SK-N-SH (cell line): ENCODE measurements around the gene SOBP. TPM values are rescaled to one million over a fixed set of nuclear protein-coding genes. Genes with fewer than 3 reads are reported as not detected.

Experiments
- CTCF ChIA-PET: fragments of 300-600, 350-600 bp; formaldehyde crosslinking; extraction: SDS; loops from one replicate; lab custom pipeline; 2021; lab: Yijun Ruan, JAX
- POLR2A ChIA-PET: fragments of 350-600 bp; sonication (Branson Sonifier 250); formaldehyde crosslinking; extraction: SDS; loops from one replicate; lab custom pipeline; 2020; ENCODE audit warnings: antibody characterized with exemption, inconsistent platforms; lab: Yijun Ruan, JAX
- DNase-seq: peaks from one replicate; pipeline ENCODE4 v3.0.0; 2012
- H2AFZ ChIP-seq: fragments of 200-600 bp; sonication (generic); 2 replicates; pipeline ENCODE4 v1.8.1; 2016; ENCODE audit warnings: antibody characterized with exemption, mild to moderate bottlenecking, low read depth
- H3F3A ChIP-seq: fragments of 200-600 bp; sonication (generic); replicated peaks from 2 replicates; pipeline ENCODE3; 2016; ENCODE audit warnings: antibody characterized with exemption, mild to moderate bottlenecking; ENCODE audit not compliant: insufficient read depth
- H3K27ac ChIP-seq, 2 experiments: fragments of 200-500 bp in 1 of 2; fragments of 200-600 bp in 1 of 2; sonication (Bioruptor generic) in 1 of 2; sonication (generic), shearing (Covaris generic) in 1 of 2; 2 replicates each; pipeline versions ENCODE4 v1.5.1 to v1.6.1; 2014 to 2016; ENCODE audit warnings: low read depth in 2 of 2, inconsistent platforms in 1 of 2, low read length in 1 of 2, mild to moderate bottlenecking in 1 of 2, mixed read lengths in 1 of 2
- H3K27me3 ChIP-seq: fragments of 200-600 bp; sonication (generic), shearing (Covaris generic); 2 replicates; pipeline ENCODE4 v1.6.1; 2016; ENCODE audit warnings: mixed run types; ENCODE audit not compliant: insufficient read depth
- H3K36me3 ChIP-seq, 2 experiments: fragments of 200-500 bp in 1 of 2; fragments of 200-600 bp in 1 of 2; sonication (Bioruptor generic) in 1 of 2; sonication (generic) in 1 of 2; replicated peaks in 1 of 2; 2 replicates each; pipeline versions ENCODE3 to v1.5.1; 2014 to 2016; ENCODE audit warnings: low read length in 1 of 2, mild to moderate bottlenecking in 1 of 2; ENCODE audit not compliant: insufficient read depth in 2 of 2, control insufficient read depth in 1 of 2
- H3K4me1 ChIP-seq, 2 experiments: fragments of 200-500 bp in 1 of 2; fragments of 200-600 bp in 1 of 2; sonication (Bioruptor generic) in 1 of 2; sonication (generic), shearing (Covaris generic) in 1 of 2; 2 replicates each; pipeline versions ENCODE4 v1.5.1 to v1.6.1; 2014 to 2016; ENCODE audit warnings: low read depth in 1 of 2, low read length in 1 of 2, mixed run types in 1 of 2; ENCODE audit not compliant: insufficient read depth in 2 of 2, control insufficient read depth in 1 of 2
- H3K4me2 ChIP-seq: fragments of 200-600 bp; sonication (generic), shearing (Covaris generic); 2 replicates; pipeline ENCODE4 v1.6.1; 2017; ENCODE audit warnings: mixed run types
- H3K4me3 ChIP-seq, 2 experiments: fragments of 200-500 bp in 1 of 2; fragments of 200-600 bp in 1 of 2; sonication (Bioruptor generic) in 1 of 2; sonication (generic), shearing (Covaris generic) in 1 of 2; 2 replicates each; pipeline versions ENCODE4 v1.5.1 to v1.8.1; 2014 to 2016; ENCODE audit warnings: low read depth in 2 of 2, inconsistent platforms in 1 of 2, low read length in 1 of 2, mild to moderate bottlenecking in 1 of 2, mixed read lengths in 1 of 2, moderate library complexity in 1 of 2
- H3K79me2 ChIP-seq: fragments of 200-600 bp; sonication (generic); 2 replicates; pipeline ENCODE4 v1.8.1; 2017; ENCODE audit warnings: mild to moderate bottlenecking; ENCODE audit not compliant: insufficient read depth
- H3K9ac ChIP-seq: fragments of 200-600 bp; sonication (generic); 2 replicates; pipeline ENCODE4 v1.6.1; 2017; ENCODE audit warnings: mixed run types
- H3K9me2 ChIP-seq: fragments of 200-600 bp; sonication (generic); 2 replicates; pipeline ENCODE4 v1.6.1; 2017; ENCODE audit warnings: mixed run types
- H3K9me3 ChIP-seq: fragments of 200-600 bp; sonication (generic); 2 replicates; pipeline ENCODE4 v1.6.1; 2017; ENCODE audit warnings: mixed run types, mild to moderate bottlenecking, moderate library complexity
- H4K20me1 ChIP-seq: fragments of 200-600 bp; sonication (generic); 2 replicates; pipeline ENCODE4 v1.6.1; 2017; ENCODE audit warnings: mild to moderate bottlenecking, mixed run types; ENCODE audit not compliant: insufficient read depth
- EZH2phosphoT487 ChIP-seq: fragments of 200-600 bp; sonication (generic); IDR thresholded peaks from 2 replicates; pipeline ENCODE4 v1.6.1; 2017; ENCODE audit warnings: low read depth, mixed run types, mild to moderate bottlenecking, antibody characterized with exemption, moderate library complexity, borderline replicate concordance
- FOSL2 ChIP-seq: IDR thresholded peaks from 2 replicates; pipeline ENCODE4 v1.4.0; 2012; ENCODE audit warnings: low read depth, mild to moderate bottlenecking, moderate library complexity, borderline replicate concordance
- FOXJ3 ChIP-seq: sonication (generic); formaldehyde crosslinking; IDR thresholded peaks from 2 replicates; pipeline ENCODE4 v1.5.1; 2020; ENCODE audit warnings: mild to moderate bottlenecking, missing genetic modification reagents
- MXI1 ChIP-seq: IDR thresholded peaks from 2 replicates; pipeline ENCODE4 v1.6.1; 2012; ENCODE audit warnings: mild to moderate bottlenecking, low read depth, low read length, improper control_type of control experiment
- RFX5 ChIP-seq: IDR thresholded peaks from 2 replicates; pipeline ENCODE4 v1.6.1; 2012; ENCODE audit warnings: mild to moderate bottlenecking, improper control_type of control experiment, low read length
- RXRA ChIP-seq: IDR thresholded peaks from 2 replicates; pipeline ENCODE4 v1.4.0; 2012; ENCODE audit warnings: low read depth, mild to moderate bottlenecking, borderline replicate concordance
- SIN3A ChIP-seq: IDR thresholded peaks from 2 replicates; pipeline ENCODE4 v1.6.1; 2012; ENCODE audit warnings: low read depth, mild to moderate bottlenecking, low read length, moderate library complexity, borderline replicate concordance
- TCF12 ChIP-seq: IDR thresholded peaks from 2 replicates; pipeline ENCODE4 v1.4.0; 2012
- TEAD4 ChIP-seq: IDR thresholded peaks from 2 replicates; pipeline ENCODE4 v1.4.0; 2012; ENCODE audit warnings: mild to moderate bottlenecking, borderline replicate concordance; ENCODE audit not compliant: insufficient read depth
- YY1 ChIP-seq: IDR thresholded peaks from 2 replicates; pipeline ENCODE4 v1.4.0; 2012; ENCODE audit warnings: low read depth, mild to moderate bottlenecking
- WGBS: methylation state at CpG from one replicate; pipeline ENCODE4 v1.1.6; 2017; ENCODE audit warnings: low lambda C conversion rate; 5-methylcytosine and 5-hydroxymethylcytosine counted together
- polyA plus RNA-seq, 3 experiments: library from polyadenylated mRNA; depleted of rRNA; stranded (reverse); fragments of >200 nt; gene quantifications; 2 replicates each; pipeline ENCODE4 v1.2.3, GENCODE V29; 2012
- TF ChIP-seq, protein P1 (sequence below): IDR thresholded peaks from 2 replicates; pipeline ENCODE4 v1.4.0; 2012; ENCODE audit warnings: low read depth, borderline replicate concordance
- TF ChIP-seq, protein P2 (sequence below): IDR thresholded peaks from 2 replicates; pipeline ENCODE4 v1.4.0; 2012; ENCODE audit warnings: low read depth
- TF ChIP-seq, protein P3 (sequence below): fragments of 200-600 bp; sonication (generic); IDR thresholded peaks from 2 replicates; pipeline ENCODE4 v1.6.1; 2017; ENCODE audit warnings: antibody characterized with exemption, mild to moderate bottlenecking, moderate library complexity
- TF ChIP-seq, protein P4 (sequence below): IDR thresholded peaks from 2 replicates; pipeline ENCODE4 v1.6.1; 2012; ENCODE audit warnings: mild to moderate bottlenecking, low read depth, low read length, moderate library complexity
- TF ChIP-seq, protein P5 (sequence below): fragments of 150-350 bp; IDR thresholded peaks from 2 replicates; pipeline ENCODE4 v1.6.1; 2016; ENCODE audit warnings: mild to moderate bottlenecking, low read depth, low read length

Gene SOBP
- polyA plus RNA-seq, 1 of the 3 experiments (the other 2 are of a cell fraction): 0.61 TPM

DNA sequence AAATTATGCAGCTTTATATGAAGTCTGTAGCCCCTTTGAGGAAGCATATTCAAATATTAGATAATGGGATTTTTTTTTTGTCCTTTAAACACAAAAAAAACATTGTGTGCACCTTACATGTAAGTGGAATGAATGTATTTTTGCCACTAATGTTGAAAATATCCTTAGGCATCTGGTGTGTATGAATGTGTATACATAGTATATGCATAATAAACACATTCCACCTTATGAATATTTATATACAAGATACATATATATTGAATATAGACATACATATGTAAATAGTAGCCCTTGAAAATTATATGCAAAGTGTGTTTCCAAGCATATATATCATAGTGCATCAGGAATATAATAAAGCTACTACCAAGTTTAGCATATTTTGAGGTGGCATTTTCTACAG is 94.8 kb downstream of the SOBP start:
- H3K27me3 ChIP-seq: no peaks in the 10 kb centered on the region
- H2AFZ ChIP-seq: no peak overlapping the region
- TF ChIP-seq FOXJ3 (CRISPR knock-in tag): no peak
- TF ChIP-seq, protein P1, sequence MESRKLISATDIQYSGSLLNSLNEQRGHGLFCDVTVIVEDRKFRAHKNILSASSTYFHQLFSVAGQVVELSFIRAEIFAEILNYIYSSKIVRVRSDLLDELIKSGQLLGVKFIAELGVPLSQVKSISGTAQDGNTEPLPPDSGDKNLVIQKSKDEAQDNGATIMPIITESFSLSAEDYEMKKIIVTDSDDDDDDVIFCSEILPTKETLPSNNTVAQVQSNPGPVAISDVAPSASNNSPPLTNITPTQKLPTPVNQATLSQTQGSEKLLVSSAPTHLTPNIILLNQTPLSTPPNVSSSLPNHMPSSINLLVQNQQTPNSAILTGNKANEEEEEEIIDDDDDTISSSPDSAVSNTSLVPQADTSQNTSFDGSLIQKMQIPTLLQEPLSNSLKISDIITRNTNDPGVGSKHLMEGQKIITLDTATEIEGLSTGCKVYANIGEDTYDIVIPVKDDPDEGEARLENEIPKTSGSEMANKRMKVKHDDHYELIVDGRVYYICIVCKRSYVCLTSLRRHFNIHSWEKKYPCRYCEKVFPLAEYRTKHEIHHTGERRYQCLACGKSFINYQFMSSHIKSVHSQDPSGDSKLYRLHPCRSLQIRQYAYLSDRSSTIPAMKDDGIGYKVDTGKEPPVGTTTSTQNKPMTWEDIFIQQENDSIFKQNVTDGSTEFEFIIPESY: no peak
- no peak for TF ChIP-seq TEAD4
- TF ChIP-seq, protein P2, sequence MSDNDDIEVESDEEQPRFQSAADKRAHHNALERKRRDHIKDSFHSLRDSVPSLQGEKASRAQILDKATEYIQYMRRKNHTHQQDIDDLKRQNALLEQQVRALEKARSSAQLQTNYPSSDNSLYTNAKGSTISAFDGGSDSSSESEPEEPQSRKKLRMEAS: no peak
- no peak for TF ChIP-seq YY1
- TF ChIP-seq, protein P3, sequence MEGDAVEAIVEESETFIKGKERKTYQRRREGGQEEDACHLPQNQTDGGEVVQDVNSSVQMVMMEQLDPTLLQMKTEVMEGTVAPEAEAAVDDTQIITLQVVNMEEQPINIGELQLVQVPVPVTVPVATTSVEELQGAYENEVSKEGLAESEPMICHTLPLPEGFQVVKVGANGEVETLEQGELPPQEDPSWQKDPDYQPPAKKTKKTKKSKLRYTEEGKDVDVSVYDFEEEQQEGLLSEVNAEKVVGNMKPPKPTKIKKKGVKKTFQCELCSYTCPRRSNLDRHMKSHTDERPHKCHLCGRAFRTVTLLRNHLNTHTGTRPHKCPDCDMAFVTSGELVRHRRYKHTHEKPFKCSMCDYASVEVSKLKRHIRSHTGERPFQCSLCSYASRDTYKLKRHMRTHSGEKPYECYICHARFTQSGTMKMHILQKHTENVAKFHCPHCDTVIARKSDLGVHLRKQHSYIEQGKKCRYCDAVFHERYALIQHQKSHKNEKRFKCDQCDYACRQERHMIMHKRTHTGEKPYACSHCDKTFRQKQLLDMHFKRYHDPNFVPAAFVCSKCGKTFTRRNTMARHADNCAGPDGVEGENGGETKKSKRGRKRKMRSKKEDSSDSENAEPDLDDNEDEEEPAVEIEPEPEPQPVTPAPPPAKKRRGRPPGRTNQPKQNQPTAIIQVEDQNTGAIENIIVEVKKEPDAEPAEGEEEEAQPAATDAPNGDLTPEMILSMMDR: no peak
- TF ChIP-seq RFX5: no peak
- TF ChIP-seq TCF12: no peak
- no peak for TF ChIP-seq EZH2phosphoT487
- TF ChIP-seq FOSL2: no peak
- TF ChIP-seq, all 33 proteins: peak for 0
- H3K79me2 ChIP-seq: no peaks in the 10 kb centered on the region
- no peaks in the 10 kb centered on the region for H4K20me1 ChIP-seq
- H3K9me2 ChIP-seq: no peaks in the 10 kb centered on the region
- no peak overlapping the region for H3K4me3 ChIP-seq
- no peaks in the 10 kb centered on the region for H3K9me3 ChIP-seq
- no peak overlapping the region for H3K4me2 ChIP-seq
- ChIA-PET CTCF (interaction anchor here (1.8 kb wide), 1 partner anchor 73 kb away, joined by 4 read pairs; no protein-coding TSS in a partner anchor), POLR2A (interaction anchor here (0.6 kb wide), 1 partner anchor 79 kb away, joined by 3 read pairs; no protein-coding TSS in a partner anchor)
- no peaks in the 10 kb centered on the region for H3F3A ChIP-seq
- H3K9ac ChIP-seq: no peak overlapping the region
- H3K36me3 ChIP-seq: no peaks in the 10 kb centered on the region
- peaks cover 0 to 22% of the 10 kb centered on the region in 2 experiments; a peak in 2 of 4 replicates for H3K4me1 ChIP-seq
- DNase-seq: no peak
- no peak overlapping the region; a peak in 1 of 4 replicates for H3K27ac ChIP-seq

DNA sequence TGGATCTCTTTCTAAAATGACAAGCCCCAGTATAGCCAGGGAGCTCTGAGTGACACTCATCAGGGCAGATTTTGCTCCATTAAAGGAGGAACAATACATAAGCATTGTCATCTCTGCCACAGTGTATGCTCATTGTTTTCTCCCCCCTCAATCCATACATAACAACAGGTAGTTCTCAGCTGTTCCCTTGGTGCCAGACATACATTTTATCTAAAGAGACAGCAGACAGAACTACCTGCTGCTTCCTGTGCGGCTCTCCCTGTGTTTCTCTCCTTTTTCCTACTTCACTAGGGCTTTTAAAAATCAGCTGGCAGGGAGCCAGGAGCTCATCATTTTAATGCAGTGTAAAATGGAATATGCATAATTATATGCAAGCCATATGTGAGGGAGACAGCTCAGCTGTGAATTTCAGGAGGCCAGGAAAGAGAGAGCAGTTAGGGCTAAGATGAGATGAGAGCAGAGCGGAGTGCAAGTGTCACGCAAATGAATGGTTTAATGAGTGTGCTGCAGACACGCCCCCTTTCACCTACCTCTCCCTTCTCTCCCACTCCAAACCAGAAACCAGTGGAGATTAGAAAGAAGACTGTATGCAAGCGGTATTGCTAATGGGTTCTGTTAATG is 96.0 kb downstream of the SOBP start:
- Histone ChIP-seq H2AFZ (no peak overlapping the region), H3K27me3 (no peaks in the 10 kb centered on the region), H4K20me1 (no peaks in the 10 kb centered on the region), H3K79me2 (no peaks in the 10 kb centered on the region), H3K9me2 (no peaks in the 10 kb centered on the region), H3K36me3 (no peaks in the 10 kb centered on the region), H3K9me3 (no peaks in the 10 kb centered on the region), H3K9ac (no peak overlapping the region), H3K4me3 (no peak overlapping the region), H3F3A (no peaks in the 10 kb centered on the region), H3K27ac (peak overlapping the region in 1 of 2 experiments; percentile 62; a peak in 2 of 4 replicates), H3K4me2 (no peak overlapping the region), H3K4me1 (peaks cover 0 to 13% of the 10 kb centered on the region in 2 experiments; a peak in 2 of 4 replicates)
- no peak for DNase-seq
- 89% methylated on average over 5 of the region's 5 CpGs for WGBS
- ChIA-PET POLR2A (no interaction called here), CTCF (interaction anchor here (0.9 to 1.8 kb wide), 3 partner anchors 19 to 72 kb away, joined by 3 to 4 read pairs (median 3); no protein-coding TSS in a partner anchor)
- no peak for TF ChIP-seq RXRA
- TF ChIP-seq MXI1: no peak
- TF ChIP-seq RFX5: no peak
- TF ChIP-seq TEAD4: no peak
- no peak for TF ChIP-seq TCF12
- TF ChIP-seq, protein P4, sequence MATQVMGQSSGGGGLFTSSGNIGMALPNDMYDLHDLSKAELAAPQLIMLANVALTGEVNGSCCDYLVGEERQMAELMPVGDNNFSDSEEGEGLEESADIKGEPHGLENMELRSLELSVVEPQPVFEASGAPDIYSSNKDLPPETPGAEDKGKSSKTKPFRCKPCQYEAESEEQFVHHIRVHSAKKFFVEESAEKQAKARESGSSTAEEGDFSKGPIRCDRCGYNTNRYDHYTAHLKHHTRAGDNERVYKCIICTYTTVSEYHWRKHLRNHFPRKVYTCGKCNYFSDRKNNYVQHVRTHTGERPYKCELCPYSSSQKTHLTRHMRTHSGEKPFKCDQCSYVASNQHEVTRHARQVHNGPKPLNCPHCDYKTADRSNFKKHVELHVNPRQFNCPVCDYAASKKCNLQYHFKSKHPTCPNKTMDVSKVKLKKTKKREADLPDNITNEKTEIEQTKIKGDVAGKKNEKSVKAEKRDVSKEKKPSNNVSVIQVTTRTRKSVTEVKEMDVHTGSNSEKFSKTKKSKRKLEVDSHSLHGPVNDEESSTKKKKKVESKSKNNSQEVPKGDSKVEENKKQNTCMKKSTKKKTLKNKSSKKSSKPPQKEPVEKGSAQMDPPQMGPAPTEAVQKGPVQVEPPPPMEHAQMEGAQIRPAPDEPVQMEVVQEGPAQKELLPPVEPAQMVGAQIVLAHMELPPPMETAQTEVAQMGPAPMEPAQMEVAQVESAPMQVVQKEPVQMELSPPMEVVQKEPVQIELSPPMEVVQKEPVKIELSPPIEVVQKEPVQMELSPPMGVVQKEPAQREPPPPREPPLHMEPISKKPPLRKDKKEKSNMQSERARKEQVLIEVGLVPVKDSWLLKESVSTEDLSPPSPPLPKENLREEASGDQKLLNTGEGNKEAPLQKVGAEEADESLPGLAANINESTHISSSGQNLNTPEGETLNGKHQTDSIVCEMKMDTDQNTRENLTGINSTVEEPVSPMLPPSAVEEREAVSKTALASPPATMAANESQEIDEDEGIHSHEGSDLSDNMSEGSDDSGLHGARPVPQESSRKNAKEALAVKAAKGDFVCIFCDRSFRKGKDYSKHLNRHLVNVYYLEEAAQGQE: no peak
- TF ChIP-seq, protein P5, sequence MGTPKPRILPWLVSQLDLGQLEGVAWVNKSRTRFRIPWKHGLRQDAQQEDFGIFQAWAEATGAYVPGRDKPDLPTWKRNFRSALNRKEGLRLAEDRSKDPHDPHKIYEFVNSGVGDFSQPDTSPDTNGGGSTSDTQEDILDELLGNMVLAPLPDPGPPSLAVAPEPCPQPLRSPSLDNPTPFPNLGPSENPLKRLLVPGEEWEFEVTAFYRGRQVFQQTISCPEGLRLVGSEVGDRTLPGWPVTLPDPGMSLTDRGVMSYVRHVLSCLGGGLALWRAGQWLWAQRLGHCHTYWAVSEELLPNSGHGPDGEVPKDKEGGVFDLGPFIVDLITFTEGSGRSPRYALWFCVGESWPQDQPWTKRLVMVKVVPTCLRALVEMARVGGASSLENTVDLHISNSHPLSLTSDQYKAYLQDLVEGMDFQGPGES: no peak
- TF ChIP-seq SIN3A: no peak
- TF ChIP-seq EZH2phosphoT487: no peak
